CD4-positive, alpha-beta T cell treated with Interleukin-2 at 100 ng/mL for 4 hours (primary cell): ENCODE measurements around the gene B4GALT1.
"Not testable (repeated sequence)": the region's sequence is repeated elsewhere in the genome, so short reads cannot be mapped to it uniquely, and the experiment has no call there.

ENCODE experiments used
- DNase-seq: peaks from one replicate; pipeline ENCODE4 v3.0.0-alpha.2; 2020; ENCODE audit warnings: low spot score

The B4GALT1 gene

DNA sequence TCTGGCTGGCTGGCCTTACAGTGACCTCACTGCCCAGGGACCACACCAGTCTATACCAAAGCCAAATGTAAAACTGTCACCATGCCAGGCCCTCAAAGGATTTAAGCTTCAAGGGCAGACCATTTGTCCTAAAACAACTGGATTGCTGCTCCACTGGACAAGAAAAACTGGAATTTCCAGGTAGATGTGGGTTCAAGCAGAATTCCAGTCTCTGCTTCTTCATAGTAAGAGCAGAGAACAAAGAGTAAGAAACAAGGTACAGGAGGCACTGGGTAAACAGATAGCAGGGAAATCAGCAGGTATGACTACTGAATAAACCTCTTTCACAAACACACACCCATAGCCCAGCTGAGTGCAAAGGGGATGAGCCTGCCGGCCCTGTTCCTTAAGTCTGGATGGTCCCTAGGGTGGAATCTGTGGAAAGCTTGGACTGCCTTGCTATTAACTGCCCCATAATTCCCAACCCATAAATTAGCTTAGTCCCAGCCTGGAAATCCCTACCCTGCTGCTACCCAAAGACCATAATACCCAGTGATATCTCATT is 5.5 kb downstream of the B4GALT1 start:
- no peak for DNase-seq

DNA sequence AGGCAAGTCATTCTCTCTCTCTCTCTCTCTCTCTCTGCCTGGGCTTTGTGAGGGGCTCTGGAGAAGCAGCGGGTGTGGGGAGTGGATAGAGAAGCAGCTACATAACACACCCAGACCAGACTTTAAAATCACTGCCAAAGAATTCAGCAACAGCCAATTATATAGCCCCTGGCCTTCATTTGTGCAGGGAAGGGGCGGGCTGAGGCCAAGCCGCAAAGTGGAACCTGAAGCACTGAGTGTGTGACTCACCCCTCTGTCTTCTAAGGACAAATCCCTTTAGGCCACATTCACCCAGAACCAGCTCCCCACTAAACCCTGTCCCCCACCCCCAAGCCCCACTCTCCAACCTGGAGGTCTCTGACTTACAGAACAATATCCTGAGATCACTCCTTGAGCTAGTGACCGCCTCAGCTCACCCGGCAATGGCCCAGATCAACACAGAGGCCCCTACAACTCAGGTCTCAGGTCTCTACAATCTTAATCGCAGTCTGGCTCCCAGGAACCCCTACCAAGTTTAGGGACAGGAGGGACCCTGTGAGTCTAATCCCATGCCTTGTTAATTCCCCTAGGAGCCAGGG is 6.0 kb downstream of the B4GALT1 start:
- peak; percentile 68 for DNase-seq

DNA sequence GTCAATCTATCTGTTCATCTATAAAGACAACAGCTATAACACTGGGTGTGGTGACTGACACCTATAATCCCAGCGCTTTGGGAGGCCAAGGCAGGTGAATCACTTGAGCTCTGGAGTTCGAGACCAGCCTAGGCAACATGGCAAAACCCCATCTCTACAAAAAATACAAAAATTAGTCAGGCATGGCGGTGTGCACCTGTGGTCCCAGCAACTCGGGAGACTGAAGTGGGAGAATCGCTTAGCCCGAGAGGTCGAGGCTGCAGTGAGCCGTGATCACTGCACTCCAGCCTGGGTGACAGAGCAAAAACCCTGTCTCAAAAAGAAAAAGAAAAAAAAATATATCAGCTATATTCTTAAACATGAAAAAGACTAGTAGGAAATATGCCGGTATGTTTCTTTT is 6.7 kb downstream of the B4GALT1 start:
- not testable (repeated sequence) for DNase-seq

DNA sequence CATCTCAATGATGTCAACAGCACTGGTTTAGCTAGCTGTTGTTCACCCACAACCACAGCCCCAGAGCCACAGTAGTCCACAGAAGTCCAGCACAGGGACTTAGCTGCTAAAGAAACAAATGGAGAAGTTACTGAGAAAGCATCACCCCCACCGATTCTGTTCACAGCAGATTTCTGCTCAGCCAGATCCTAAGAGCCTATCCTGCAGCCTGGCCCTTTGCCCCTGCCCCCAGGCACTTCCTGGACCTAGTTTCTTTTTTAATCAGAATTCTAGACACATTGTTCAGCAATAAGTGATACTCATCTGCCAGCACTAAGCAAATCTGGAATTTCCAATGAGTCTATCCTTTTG is 7.4 kb downstream of the B4GALT1 start:
- DNase-seq = peak; percentile 56

DNA sequence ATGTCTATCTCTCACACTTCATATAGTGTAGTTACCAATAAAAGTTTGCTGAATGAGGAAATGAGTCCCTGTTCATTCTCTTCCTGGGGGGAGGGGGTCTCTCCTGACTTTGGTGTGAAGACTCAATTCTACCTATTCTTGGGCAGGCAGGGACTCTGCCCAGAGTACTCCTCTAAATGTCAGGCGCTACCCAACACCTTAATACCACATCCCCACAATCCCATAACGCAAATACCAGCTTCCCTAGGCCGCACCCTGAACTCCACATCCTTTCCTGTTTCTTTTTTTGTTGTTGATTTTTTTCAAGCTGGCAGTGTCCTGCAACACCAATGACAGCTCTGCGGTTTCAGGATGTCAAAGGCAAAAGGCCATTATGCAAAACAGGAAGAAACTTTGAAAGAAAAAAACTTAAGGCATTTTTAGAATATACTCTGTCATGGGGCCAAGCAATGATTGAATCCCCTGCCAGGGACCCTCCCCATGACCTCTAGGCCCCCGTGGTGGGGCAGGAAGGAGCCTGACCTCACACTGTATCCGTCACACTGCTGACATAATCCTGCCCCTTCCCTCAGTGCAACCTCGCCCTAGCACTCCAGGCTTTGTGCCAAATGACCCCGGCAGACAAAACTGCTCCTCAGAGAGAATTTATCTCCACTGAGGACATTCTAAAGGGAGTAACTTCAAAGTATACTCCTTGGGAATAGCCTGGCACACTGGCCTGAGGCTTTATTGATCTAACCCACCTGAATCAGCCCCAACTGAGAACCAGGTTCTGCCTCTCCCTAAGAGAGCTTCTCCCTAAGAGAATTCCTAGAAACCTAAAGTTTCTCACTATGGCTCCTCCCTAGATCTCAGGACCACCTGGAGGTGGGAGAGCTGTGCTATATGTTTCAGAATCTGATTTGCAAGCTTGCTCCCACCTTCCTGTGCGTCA is 8.0 kb downstream of the B4GALT1 start:
- DNase-seq = peak; percentile 44

DNA sequence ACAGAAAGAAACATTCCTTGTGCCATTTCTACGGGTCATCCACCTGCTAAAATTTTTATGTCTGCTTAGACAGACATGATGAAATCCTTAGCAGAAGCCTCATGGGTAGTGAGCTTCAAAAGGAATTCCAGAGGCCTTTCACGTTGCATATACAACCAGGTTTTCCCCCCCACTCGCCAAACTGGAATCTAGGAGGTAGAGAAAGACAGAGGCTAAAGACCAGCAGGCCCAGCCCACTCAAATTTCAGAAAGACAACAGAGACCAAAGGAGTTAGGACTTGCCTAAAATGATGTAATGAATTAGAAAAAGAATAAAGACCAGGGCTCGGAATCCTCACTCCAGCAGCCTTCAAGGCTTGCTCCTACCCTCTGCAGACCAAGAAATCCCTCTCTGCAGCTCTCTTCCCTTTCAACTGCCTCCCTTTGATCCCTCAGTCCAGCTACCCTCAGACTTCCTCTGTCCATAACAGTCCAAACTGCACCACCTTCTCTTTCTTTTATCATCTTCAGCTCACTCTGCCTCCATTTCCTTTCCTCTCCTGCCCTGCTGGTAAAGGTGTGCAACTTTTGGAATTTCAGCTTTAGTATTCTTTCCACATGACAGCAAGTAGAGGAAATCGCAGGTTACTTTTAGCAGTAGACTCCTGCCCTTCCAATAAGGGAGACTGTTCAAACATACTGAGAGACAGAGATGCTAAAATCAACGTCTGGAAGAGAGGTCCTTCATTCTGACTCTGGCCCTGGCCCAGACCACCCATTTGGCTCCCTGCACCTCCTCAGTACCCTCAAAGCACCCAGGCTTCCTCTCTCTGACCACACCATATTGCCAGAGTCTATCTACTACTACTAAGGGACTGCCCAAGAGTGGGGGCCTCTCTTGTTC is 8.9 kb downstream of the B4GALT1 start:
- DNase-seq = no peak

DNA sequence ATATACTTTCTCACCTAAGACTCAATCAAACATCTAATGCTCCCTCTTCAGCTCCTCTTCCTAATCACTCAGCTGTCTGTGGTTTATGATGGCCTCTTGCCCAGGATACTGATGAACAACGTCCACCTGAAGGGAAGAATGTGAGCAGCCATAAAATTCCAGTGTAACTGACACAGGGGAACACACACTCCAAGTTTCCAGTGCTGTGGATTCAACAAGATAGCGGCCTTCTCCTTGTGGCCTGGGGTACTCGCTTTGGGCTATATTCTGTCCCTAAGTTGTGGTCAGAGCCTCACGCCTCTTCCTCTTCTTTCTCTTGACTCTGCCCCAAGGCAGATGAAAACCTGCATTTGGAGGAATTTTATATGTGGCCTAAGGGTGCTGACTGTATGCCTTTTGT is 11.7 kb downstream of the B4GALT1 start:
- no peak for DNase-seq

DNA sequence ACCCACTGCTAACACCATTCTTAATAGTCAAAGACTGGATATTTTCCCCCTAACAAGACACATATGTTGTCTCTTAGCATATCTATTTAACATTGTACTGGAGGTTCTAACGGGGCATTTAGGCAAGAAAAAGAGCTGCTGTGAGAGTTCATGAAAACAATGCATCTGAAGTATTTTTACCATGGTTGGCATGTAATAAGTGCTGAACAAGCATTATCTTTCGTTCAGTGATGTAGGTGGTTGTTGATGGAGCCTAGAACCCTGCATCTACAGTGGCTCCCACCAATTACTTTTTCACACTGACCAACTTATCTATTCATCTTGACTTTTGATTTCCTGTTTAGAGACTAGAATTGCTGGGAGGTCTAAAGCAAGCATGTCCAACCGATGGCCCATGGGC is 12.8 kb downstream of the B4GALT1 start:
- DNase-seq = no peak

DNA sequence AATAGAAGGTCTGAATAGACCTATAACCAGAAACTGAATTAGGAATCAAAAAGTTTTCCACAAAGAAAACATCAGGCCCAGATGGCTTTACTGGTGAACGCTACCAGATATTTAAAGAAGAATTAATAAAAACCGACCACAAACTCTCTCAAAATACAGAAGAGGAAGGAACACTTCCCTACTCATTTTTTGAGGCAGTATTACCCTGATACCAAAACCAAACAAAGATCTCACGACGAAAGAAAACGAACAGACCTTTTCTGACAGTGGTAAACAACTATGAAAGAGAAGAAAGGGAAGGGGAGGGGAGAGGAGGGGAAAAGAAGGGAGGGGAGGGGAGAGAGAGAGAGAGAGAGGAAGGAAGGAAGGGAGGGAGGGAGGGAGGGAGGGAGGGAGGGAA is 13.5 kb downstream of the B4GALT1 start:
- DNase-seq = no peak

DNA sequence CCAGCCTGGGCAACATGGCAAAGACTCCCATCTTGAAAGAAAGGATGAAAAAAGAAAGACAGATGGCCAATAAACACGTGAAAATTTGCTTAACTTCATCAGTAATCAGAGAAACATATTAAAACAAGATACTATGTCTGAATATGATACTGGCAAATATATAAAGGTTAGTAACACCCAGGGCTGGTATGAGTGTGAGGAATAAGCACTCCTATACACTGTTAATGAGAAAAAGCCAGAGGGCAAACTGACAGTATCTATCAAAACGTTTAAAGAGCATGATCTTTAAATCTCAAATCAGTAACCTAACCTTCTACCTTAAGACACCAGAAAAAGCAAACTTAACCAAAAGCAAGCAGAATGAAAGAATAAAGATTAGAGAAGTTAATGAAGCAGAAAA is 14.1 kb downstream of the B4GALT1 start:
- DNase-seq = no peak

DNA sequence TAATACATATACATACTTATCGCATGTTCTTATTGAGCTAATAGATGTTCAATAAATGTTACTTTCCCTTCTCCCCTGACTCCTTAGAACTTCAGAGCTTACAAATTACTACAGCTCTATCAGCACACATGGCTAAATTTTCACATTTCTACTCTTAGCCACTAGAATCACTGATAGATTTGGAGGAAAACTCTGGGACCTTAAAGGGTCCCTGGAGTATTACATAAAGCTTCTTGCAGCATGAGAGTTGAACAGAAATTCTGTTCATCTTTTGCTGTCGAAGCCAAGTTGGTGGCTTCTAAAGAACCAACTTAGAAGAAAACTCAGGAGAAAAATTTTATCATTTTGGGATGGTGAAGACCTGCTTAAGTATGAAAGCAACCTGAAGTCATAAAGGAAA is 15.5 kb downstream of the B4GALT1 start:
- DNase-seq = no peak

DNA sequence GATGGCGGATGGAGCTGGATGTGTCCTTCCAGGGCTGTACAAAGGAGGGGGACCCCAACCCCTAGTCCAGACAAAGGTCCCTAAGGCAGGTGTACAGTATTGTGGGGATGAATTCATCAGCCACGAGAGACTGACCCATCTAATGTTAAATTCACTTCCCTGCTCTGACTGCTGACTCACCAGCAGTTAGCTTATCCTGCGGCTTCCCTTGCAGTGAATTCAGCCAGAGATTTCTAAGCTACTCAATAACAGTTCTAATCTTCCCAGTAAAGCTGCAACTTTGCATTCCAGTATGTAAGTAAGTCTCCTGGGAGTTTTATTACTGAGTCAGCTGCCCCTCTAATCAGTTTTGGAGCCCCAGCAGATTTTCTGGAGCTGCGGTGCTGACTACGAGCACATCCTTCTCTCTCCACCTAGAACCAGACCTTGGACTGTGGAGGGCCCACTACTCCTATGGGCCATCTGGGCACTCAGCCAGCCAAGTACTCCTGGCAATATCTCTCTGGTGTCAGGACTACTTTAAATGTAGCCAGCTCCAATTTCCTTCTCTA is 16.1 kb downstream of the B4GALT1 start:
- no peak for DNase-seq

DNA sequence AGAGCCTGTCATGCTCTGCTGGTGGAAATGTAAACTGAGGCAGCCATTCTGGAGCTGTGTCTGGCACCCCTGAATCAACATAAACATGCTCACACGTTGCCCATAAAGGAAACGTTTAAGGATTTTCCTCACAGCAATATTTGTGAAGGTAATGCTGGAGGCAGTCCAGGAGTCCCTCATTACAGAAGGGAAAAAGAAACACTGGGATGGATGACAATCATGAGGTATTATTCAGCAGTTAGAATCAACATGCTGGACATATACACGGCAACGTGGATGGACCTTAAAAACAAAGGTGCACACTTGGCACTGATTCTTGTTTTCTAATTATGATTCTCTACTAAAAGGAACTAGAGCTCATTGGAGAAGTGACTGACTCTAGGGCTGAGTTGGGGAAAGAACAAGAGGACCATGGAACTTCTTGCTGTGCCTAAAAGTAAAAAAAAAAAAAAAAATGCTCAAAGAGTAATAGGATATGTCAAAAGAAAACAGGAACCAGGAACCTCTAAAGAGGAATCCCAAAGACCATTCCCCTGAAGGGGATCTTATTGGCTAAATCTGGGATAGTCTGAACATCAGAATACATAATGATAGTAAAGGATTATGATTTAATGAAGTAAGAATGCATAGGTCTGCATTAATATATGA is 18.6 kb downstream of the B4GALT1 start:
- no peak for DNase-seq

DNA sequence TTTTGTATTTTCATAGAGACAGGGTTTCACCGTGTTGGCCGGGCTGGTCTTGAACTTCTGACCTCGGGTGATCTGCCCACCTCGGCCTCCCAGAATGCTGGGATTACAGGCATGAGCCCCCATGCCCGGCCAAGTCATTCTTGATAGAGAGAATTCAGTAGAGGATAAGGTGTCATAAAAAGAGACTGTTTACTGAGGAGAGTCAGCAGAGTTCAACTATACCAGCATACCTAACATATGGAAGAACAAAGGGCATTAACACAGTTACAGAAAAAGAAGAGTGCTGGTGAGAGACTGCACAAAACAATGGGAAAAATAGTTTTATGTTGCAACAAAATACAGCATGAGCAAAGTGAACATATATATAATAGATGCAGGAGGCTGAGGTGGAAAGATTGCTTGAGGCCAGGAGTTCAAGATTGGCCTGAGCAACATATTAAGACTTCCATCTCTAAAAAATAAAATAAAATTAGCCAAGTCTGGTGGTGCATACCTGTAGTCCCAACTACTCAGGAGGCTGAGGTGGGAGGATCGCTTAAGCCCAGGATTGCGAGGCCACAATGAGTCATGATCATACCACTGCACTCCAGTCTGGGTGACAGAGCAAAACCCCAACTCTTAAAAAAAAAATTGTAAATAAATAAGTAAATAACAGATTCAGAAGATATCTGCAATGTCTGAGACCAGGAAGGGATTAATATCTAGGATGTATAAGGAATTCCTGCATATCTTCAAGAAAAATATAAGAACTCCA is 19.5 kb downstream of the B4GALT1 start:
- no peak for DNase-seq

DNA sequence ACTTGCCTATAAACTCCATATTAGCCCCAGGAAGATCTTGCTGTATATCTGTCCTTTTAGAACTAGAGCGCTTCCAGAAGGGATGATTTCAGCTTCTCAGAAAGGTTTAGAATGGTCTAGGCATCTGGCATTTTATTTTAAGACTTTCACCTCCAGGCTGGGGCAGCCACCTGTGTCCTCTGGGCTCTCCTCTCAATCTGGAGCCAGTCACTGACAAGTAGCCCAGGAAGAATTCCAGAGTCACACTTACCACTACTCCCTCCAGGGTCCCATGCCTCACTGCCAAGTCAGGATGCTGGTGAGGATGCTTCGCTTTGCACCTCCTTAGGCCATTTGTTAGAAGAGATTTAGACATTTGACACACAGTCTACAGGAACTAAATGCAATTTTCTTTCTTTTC is 20.8 kb downstream of the B4GALT1 start:
- DNase-seq = no peak

DNA sequence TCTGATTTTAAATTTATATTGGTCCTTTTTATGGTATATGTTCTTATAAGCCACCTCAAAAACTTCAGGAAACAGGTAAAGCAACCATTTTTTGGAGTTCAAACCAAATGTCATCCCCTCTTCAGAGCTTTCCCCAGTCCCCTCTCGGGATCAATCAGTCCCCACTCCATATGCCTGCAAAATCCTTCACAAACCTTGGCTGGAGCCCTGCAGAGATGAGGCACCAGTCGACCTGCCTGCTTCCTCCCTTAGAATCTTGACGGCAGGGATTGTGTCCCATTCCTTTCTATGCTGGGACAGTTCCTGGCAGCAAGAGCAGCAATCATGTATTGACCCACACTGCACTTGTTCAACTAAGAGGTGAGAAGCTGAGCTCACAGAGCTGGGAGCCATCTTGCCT is 22.6 kb downstream of the B4GALT1 start:
- DNase-seq = no peak

DNA sequence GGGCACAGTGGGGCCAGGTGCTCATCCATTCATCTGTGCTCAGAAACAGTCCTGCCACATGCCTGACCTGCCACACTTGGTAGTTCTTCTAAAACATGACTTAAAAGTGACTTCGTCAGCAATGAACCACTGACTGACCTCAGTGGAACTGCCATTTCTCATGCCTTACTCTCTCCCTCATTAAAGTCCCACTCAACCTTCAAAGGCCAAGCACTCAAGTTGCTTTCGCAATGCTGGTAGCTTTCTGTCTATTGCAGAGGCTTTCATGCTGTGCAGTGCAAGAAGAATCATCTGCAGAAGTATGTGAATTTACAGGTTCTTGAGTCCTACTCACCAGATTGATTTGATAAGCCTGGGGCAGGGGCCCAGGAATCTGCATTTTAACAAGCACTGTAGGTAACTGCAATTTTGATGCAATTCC is 23.9 kb downstream of the B4GALT1 start:
- DNase-seq = no peak

DNA sequence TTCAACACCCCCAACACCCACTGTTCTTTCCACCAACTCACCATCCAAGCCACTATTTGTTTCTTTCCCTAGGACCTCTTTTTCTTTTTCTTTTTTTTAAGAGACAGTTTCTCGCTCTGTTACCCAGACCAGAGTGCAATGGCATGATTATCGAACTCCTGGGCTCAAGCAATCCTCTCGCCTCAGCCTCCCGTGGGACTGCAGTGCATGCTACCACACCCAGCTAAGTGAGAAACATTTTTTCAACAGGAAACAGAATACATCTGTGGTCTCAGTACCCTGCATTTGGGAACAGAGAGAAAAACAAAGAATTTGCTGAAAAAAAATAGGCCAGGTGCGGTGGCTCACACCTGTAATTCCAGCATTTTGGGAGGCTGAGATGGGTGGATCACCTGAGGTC is 24.6 kb downstream of the B4GALT1 start:
- peak; percentile 31 for DNase-seq

DNA sequence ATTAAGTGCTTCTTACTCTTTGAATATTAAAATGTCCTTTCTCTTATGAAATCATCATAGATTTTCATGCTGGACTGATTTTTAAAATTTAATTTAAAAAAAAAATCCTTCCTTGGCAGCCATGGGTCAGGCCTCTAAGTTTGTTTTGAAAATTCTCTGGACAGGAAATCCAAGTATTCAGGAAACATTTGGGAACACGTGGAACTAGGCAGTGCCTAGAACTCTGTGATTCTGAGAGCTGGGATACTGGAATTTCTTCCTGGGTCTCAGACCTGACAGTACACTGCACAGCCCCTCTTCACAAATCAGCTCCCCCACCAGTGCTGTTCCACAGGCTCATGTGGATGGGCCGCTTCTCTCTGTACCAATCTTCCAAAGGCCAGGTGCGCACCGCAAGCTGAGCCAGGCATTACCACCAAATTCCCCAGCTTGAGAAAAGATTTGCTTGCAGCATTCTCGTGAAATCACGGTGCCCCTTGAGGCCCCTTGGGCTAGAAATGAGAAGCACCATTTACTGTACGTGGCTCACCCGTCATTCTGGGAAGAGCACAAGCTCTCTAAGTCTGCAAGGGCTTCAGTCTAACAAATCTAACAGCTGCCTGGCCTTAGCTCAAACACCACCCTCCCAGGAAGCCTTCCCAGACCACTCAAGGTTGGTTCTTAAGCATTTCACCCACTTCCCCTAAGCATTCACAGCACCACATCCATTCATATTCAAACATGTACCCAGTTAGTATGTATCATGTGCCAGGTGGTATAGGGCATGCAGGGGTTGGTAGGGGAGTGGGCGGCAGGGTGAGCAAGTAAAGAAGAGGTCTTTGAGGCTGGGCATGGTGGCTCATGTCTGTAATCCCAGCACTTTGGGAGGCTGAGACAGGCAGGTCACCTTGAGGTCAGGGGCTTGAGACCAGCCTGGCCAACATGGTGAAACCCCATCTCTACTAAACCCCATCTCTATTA is 26.5 kb downstream of the B4GALT1 start:
- DNase-seq = no peak
